ENCODE results near the gene MSX1. TPM values are rescaled to one million over a fixed set of nuclear protein-coding genes. Genes with fewer than 3 reads are reported as not detected.
A peak's percentile ranks its signal among the peaks of the same experiment; 100 is the strongest.

Gene MSX1
- total and polyA plus RNA-seq, 2 of the 13 experiments (the other 11 are each of a cell fraction or from before 2014, with no cell fraction given) = 12.1 to 14.9 TPM

DNA sequence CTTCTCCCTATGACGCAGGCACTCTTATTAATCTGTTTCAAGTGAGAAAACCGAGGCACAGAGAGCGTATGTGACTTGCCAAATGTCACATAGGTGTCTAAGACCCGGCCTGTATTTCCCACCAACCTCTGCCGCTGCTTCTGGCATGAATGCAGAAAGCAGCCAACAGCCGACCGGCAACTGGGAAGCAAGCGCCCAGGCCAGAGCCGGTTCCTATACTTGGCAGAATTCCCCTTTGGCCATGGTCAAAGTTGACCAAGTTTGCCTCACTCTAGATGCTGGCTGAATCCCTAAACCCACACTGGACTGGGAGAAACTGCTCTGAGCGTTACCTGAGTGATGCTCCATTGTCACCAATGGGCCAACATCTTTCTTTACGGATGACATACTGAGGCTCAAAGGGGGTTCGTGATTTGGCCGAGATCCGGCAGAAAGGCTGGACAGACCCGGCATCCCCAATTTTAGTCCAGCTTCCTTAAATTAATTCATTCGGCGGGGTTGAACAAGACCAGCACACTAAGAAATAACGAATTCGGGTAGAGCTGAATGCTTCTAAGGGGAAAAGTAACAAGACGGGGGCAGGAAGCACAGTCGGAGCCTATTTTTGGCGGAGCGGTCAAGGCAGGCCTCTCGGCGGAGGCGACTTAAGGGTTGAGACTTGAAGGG, 11.2 kb downstream of the MSX1 start:
- in situ Hi-C loops (cut with HindIII; ENCODE audit: extremely low pct_ligation_motif_present, low pct_unique_long_range_greater_than_20kb) = loop anchor here (10.0 kb wide), 1 partner anchor 306 kb away; no protein-coding TSS in a partner anchor
- ChIA-PET CTCF (ENCODE audit: low intra/inter-chr PET ratio, low total read pairs) (no interaction called here), POLR2A (no interaction called here)
- H2AFZ ChIP-seq (ENCODE audit: low read length) = no peak overlapping the region
- no peak overlapping the region for H3K4me3 ChIP-seq (replicated peaks in 1 of 3; ENCODE audit: insufficient read depth in 1 of 3, low read depth in 2 of 3, low read length in 3 of 3)
- intact Hi-C loops (cut with micrococcal nuclease; ENCODE audit: unreplicated experiment) = no loop called here
- no peaks in the 10 kb centered on the region for H4K20me1 ChIP-seq (ENCODE audit: insufficient read depth, low read length)
- no peak for FAIRE-seq
- TF ChIP-seq EZH2 (conservative IDR thresholded peaks at IDR 0.05; ENCODE audit: low read depth, low read length) (0 out of 2 replicates have a peak, but pooled peaks have one; percentile 44), FOXP1 (IDR thresholded peaks at IDR 0.05) (no peak), FOXP1 (CRISPR knock-in tag; IDR thresholded peaks at IDR 0.05) (no peak)
- no peak for DNase-seq (ENCODE audit: low spot score)
- H3K4me2 ChIP-seq (ENCODE audit: low read depth, low read length) = 0 out of 2 replicates have a peak overlapping the region, but pooled peaks have one; percentile 12
- no peak for ATAC-seq
- WGBS (ENCODE audit: low lambda C conversion rate) = 64% methylated on average over 24 of the region's 26 CpGs
- H3K36me3 ChIP-seq (replicated peaks in 1 of 2; ENCODE audit: control insufficient read depth in 1 of 2, insufficient read depth in 2 of 2, low read length in 2 of 2) = no peaks in the 10 kb centered on the region
- no peak overlapping the region for H3K9ac ChIP-seq (ENCODE audit: insufficient read depth, low read depth, low read length)
- H3K9me3 ChIP-seq (ENCODE audit: low read length) = no peaks in the 10 kb centered on the region
- no TSS peak for BruUV-seq (replicated peaks)
- H3K4me1 ChIP-seq (ENCODE audit: insufficient read depth, low read length) = peaks cover 9% of the 10 kb centered on the region; the same call in 1 of the 2 replicates
- peaks cover 0 to 56% of the 10 kb centered on the region in 2 experiments for H3K27me3 ChIP-seq (ENCODE audit: control insufficient read depth in 1 of 2, insufficient read depth in 2 of 2, low read length in 2 of 2)
- no peak overlapping the region for H3K27ac ChIP-seq (ENCODE audit: extremely low read length, insufficient read depth, low read length)
- H3K79me2 ChIP-seq (ENCODE audit: insufficient read depth, low read length) = no peaks in the 10 kb centered on the region

DNA sequence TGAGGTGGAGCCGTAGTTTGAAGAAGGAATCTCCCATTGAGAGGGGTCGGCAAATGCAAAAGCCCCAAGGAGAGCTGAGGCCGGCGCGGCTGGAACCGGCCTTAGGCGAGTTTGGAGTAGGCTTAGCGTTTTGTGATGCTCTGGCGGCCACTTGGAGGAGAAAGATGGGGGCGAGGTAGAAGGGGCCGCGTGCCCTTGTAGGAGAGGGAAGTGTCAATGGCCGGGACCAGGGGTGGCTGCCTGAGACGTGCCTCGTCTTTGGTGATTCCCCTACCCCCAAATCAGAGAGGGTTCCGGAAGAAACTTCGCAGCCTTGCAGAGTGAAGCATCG, 11.7 kb downstream of the MSX1 start:
- CTCF ChIA-PET (ENCODE audit: low intra/inter-chr PET ratio, low total read pairs) = no interaction called here
- intact Hi-C loops (cut with micrococcal nuclease; ENCODE audit: unreplicated experiment) = no loop called here
- TF ChIP-seq ZNF263 (CRISPR knock-in tag; IDR thresholded peaks at IDR 0.05) (no peak), NR2C2 (CRISPR knock-in tag; IDR thresholded peaks at IDR 0.05; ENCODE audit: borderline replicate concordance) (no peak), ZNF282 (IDR thresholded peaks at IDR 0.05; ENCODE audit: partially characterized antibody) (no peak), SUZ12 (IDR thresholded peaks at IDR 0.05; ENCODE audit: low read depth, low read length) (no peak), ZNF749 (CRISPR knock-in tag; IDR thresholded peaks at IDR 0.05; ENCODE audit: borderline replicate concordance) (no peak), ZNF777 (CRISPR knock-in tag; IDR thresholded peaks at IDR 0.05) (no peak)
- TF ChIP-seq, protein P1, sequence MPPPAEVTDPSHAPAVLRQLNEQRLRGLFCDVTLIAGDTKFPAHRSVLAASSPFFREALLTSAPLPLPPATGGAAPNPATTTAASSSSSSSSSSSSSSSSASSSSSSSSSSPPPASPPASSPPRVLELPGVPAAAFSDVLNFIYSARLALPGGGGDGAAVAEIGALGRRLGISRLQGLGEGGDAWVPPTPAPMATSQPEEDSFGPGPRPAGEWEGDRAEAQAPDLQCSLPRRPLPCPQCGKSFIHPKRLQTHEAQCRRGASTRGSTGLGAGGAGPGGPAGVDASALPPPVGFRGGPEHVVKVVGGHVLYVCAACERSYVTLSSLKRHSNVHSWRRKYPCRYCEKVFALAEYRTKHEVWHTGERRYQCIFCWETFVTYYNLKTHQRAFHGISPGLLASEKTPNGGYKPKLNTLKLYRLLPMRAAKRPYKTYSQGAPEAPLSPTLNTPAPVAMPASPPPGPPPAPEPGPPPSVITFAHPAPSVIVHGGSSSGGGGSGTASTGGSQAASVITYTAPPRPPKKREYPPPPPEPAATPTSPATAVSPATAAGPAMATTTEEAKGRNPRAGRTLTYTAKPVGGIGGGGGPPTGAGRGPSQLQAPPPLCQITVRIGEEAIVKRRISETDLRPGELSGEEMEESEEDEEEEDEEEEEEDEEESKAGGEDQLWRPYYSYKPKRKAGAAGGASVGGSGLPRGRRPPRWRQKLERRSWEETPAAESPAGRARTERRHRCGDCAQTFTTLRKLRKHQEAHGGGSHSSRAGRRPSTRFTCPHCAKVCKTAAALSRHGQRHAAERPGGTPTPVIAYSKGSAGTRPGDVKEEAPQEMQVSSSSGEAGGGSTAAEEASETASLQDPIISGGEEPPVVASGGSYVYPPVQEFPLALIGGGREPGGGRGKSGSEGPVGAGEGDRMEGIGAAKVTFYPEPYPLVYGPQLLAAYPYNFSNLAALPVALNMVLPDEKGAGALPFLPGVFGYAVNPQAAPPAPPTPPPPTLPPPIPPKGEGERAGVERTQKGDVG (CRISPR knock-in tag; IDR thresholded peaks at IDR 0.05; ENCODE audit: borderline replicate concordance) = no peak
- TF ChIP-seq, protein P2, sequence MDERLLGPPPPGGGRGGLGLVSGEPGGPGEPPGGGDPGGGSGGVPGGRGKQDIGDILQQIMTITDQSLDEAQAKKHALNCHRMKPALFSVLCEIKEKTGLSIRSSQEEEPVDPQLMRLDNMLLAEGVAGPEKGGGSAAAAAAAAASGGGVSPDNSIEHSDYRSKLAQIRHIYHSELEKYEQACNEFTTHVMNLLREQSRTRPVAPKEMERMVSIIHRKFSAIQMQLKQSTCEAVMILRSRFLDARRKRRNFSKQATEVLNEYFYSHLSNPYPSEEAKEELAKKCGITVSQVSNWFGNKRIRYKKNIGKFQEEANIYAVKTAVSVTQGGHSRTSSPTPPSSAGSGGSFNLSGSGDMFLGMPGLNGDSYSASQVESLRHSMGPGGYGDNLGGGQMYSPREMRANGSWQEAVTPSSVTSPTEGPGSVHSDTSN (CRISPR knock-in tag; IDR thresholded peaks at IDR 0.05) = no peak

More for the DNA sequence above, 11.7 kb downstream of the MSX1 start:
- Histone ChIP-seq H3K36me3 (replicated peaks in 1 of 2; ENCODE audit: control insufficient read depth in 1 of 2, insufficient read depth in 2 of 2, low read length in 2 of 2) (no peaks in the 10 kb centered on the region), H3K9ac (ENCODE audit: insufficient read depth, low read depth, low read length) (no peak overlapping the region), H3K4me2 (ENCODE audit: low read depth, low read length) (no peak overlapping the region), H3K9me3 (ENCODE audit: low read length) (no peaks in the 10 kb centered on the region), H3K27me3 (ENCODE audit: control insufficient read depth in 1 of 2, insufficient read depth in 2 of 2, low read length in 2 of 2) (peaks cover 0 to 56% of the 10 kb centered on the region in 2 experiments), H2AFZ (ENCODE audit: low read length) (no peak overlapping the region), H3K4me1 (ENCODE audit: insufficient read depth, low read length) (peaks cover 9% of the 10 kb centered on the region; the same call in 1 of the 2 replicates), H3K27ac (ENCODE audit: extremely low read length, insufficient read depth, low read length) (no peak overlapping the region), H3K79me2 (ENCODE audit: insufficient read depth, low read length) (no peaks in the 10 kb centered on the region), H3K4me3 (replicated peaks in 1 of 3; ENCODE audit: insufficient read depth in 1 of 3, low read depth in 2 of 3, low read length in 3 of 3) (no peak overlapping the region), H4K20me1 (ENCODE audit: insufficient read depth, low read length) (no peaks in the 10 kb centered on the region)
- DNase-seq (ENCODE audit: low spot score) = no peak
- no peak for ATAC-seq
- FAIRE-seq = no peak
- 35% methylated on average over 15 of the region's 18 CpGs for WGBS (ENCODE audit: low lambda C conversion rate)
- in situ Hi-C loops (cut with HindIII; ENCODE audit: extremely low pct_ligation_motif_present, low pct_unique_long_range_greater_than_20kb) = loop anchor here (10.0 kb wide), 1 partner anchor 306 kb away; no protein-coding TSS in a partner anchor
- POLR2A ChIA-PET = no interaction called here
- no TSS peak for BruUV-seq (replicated peaks)
